Hematopoietic multipotent progenitor cell treated with erythropoietin and hydrocortisone succinate and interleukin-3 and kit ligand, for 6 days (in vitro differentiated cells): ENCODE data around the gene LRRC47.

Source experiments
- DNase-seq: peaks from one replicate; pipeline ENCODE4 v3.0.0-alpha.2; 2015

LRRC47 gene

DNA sequence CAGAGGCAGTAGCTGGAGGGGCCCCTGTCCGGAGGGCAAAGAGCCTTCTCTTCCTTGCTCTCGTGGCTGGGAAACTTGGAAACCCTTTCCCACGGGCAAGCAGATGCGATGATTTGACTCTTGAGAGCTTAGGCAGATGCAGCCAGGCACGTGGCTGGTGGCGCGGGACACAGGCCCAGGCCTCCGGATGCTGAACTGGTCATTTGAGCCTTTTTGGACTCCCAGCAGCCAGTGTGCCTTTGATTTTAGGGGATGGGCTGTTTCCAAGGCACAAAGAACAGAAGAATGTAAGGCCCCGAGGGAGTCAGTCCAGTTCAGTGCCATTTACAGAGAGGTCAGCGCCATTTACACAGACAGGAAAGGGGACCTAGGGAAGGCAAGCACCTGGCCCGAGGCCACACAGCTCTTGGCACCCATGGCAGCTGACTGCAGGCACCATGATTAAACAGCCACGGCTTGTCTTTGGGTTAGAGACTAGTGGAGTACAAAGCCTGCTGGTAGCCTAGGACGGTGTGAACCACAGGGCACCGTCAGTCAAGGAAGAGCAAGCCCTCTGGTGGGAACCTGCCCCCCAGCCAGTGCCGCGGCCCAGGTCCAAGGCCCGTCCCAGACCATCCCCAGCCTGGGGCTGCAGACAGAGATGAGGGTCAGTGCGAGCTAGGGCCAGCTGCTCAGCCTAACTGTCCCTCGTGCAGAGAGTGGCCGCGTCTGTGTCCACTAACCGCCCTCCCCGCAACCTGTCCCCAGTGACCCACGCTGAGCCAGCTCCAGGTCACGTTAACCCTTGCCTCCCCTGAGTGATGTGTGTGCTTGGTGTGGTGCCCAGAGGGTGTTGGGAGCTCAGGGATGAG, 64.5 kb downstream of the LRRC47 start:
- DNase-seq: no peak

DNA sequence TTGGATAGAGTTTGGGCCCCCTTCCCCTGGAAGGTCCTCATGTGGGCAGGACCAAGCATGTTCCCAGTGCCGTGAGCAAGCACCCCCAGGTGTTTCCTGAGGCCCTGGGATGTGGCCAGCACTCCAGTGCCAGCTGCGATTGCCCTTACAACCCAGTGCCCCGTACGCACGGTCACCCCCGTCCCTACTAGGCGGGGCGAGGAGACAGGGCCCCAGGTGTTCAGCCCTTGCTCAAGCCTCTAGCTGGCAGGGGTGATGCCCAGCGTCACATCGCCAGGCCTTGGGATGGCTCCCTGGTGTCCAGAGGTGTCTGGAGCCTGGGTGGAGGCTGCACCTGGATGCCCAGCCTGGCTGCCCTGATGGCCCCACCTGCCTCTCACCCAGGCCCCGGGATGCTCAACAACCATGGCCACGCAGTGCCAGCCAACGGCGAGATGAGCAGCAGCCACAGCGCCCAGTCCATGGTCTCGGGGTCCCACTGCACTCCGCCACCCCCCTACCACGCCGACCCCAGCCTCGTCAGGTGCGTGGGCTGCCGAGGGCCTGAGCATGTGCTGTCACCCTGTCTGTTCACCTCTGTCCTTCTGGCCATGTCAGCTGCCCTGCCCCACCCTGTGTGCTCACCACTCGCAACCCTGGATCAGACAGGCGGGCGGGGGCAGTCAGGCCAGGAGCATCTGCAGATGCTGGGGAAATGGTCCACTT, 65.6 kb downstream of the LRRC47 start:
- no peak for DNase-seq

DNA sequence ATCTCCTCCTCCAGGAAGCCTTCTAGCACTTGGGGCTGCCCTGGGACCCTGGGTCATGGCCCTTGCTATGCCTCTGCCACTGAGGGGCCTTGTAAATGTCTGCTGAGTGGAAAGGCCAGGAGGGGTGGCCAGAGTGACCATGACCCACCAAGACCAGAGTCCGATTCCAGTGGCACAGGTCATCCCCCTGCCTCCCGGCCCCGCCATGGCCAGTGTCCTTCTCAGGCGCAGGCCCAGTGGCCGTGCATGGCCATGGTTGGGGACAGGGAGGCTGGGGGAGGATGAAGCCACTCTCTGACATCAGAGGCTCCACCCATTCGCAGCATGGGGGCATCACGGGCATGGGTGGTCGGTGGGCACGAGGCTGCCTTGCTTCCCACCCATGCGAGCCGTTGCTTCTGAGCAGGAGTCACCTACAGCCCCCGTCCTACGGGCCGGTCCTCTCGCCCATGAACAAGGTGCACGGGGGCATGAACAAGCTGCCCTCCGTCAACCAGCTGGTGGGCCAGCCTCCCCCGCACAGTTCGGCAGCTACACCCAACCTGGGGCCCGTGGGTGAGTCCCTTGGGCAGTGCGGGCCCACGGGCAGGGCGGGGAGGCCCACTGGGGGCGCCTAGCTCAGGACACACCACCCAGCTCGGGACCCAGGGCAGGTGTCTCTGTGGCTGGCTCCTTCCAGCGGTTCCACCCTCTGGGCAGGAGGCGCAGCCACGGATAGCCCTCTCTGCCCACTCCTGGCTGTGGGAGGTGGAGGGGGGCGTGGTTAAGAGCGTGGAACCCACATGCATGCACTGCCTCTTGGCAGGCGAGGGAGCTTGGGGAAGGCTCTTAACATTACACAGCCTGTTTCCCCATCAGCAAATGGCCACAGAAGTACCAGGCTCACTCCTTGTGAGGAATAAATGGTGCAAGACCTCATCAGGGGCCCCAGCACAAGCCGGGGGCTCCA, 66.4 kb downstream of the LRRC47 start:
- DNase-seq: no peak
